ENCODE results near the gene ECSIT. TPM values are rescaled to one million over a fixed set of nuclear protein-coding genes. Genes with fewer than 3 reads are reported as not detected.

ECSIT gene
- total RNA-seq, 2 donors from 2014 or later, result 27.9 TPM

GRCh38 chr19:11458236-11458900, 70.6 kb downstream of the ECSIT start:
- no peak for DNase-seq (ENCODE audit: low spot score)
- intact Hi-C loops (cut with DNase I), result no loop called here

GRCh38 chr19:11457831-11458230, 71.1 kb downstream of the ECSIT start:
- intact Hi-C loops (cut with DNase I), result no loop called here

GRCh38 chr19:11457115-11457514, 71.8 kb downstream of the ECSIT start:
- no peak for DNase-seq (ENCODE audit: low spot score)
- intact Hi-C loops (cut with DNase I), result no loop called here

More at GRCh38 chr19:11457831-11458230, 71.1 kb downstream of the ECSIT start:
- no peak for DNase-seq (ENCODE audit: low spot score)

DNA sequence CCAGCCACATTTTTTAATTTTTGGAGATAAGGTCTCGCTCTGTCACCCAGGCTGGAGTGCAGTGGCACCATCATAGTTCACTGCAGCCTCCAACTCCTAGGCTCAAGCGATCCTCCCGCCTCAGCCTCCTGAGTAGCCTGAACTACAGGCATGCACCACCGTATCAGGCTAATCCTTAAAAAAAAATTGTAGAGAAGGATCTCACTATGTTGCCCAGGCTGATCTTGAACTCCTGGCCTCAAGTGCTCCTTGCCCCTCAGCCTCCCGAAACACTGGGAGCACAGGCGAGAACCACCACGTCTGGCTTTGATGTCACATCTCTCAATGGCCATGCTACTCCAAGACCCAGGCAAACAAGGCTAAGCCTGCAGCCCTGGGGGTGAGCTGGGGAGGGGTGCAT, 72.3 kb downstream of the ECSIT start:
- no peak for DNase-seq (ENCODE audit: low spot score)
- intact Hi-C loops (cut with DNase I), result no loop called here

Small RNA genes within 50 kb of the gene (microRNA-seq; reads per million reads assigned to microRNA genes)
- gene MIR7974 (ENCODE audit: borderline microRNAs expressed in 2 of 2), result 0 reads per million in 2 donors

Other genes with a start within 250 kb of the ECSIT start
- not detected for gene TSPAN16, start 233.0 kb downstream of the ECSIT start, total RNA-seq
- gene RAB3D, start 189.5 kb downstream of the ECSIT start, total RNA-seq, result 10 to 100 TPM; 33.5 to 34.2 TPM
- gene TMEM205, start 182.9 kb downstream of the ECSIT start, total RNA-seq, result 10 to 100 TPM; 41.5 to 42.9 TPM
- gene CCDC159, start 182.6 kb downstream of the ECSIT start, total RNA-seq, result 10 to 100 TPM; 13.0 to 20.9 TPM
- 10 to 100 TPM; 38.4 to 40.2 TPM for gene PLPPR2, start 173.7 kb downstream of the ECSIT start, total RNA-seq
- 1 to 10 TPM; 1.2 to 1.8 TPM for gene SWSAP1, start 154.5 kb downstream of the ECSIT start, total RNA-seq
- gene EPOR, start 144.8 kb downstream of the ECSIT start, total RNA-seq, result 1 to 10 TPM; 4.0 to 6.4 TPM
- gene RGL3, start 109.8 kb downstream of the ECSIT start, total RNA-seq, result 10 to 100 TPM in 1 of 2 donors, 1 to 10 TPM in 1; 7.7 to 12.9 TPM
- under 1 TPM in 1 of 2 donors, not detected in 1; 0.69 TPM for gene ODAD3, start 94.0 kb downstream of the ECSIT start, total RNA-seq
- gene PRKCSH, start 93.5 kb downstream of the ECSIT start, total RNA-seq, result 100 to 1,000 TPM; 161 to 188 TPM
- not detected for gene ELAVL3, start 48.1 kb downstream of the ECSIT start, total RNA-seq
- 1 to 10 TPM; 6.1 to 9.4 TPM for gene ZNF653, start 23.3 kb downstream of the ECSIT start, total RNA-seq
- gene CNN1, start 9.7 kb upstream of the ECSIT start, total RNA-seq, result 1,000 to 10,000 TPM; 1,163 to 1,588 TPM
- gene ELOF1, start 30.1 kb upstream of the ECSIT start, total RNA-seq, result 10 to 100 TPM; 23.2 to 36.9 TPM
- gene ACP5, start 48.5 kb upstream of the ECSIT start, total RNA-seq, result 1 to 10 TPM; 5.5 to 8.4 TPM
- 1 to 10 TPM; 8.5 to 8.8 TPM for gene ZNF627, start 68.3 kb upstream of the ECSIT start, total RNA-seq
- 1 to 10 TPM; 4.5 to 5.4 TPM for gene ZNF823, start 209.8 kb upstream of the ECSIT start, total RNA-seq
- gene ZNF441, start 237.9 kb upstream of the ECSIT start, total RNA-seq, result 10 to 100 TPM; 11.1 to 16.1 TPM